Posterior vena cava (tissue), 2 donors: ENCODE measurements around the gene LHX3. TPM values are rescaled to one million over a fixed set of nuclear protein-coding genes. Genes with fewer than 3 reads are reported as not detected.

ENCODE experiments used
- DNase-seq: peaks from one replicate; pipeline ENCODE4 v3.0.0-alpha.2; 2020; ENCODE audit warnings: low spot score
- intact Hi-C, 2 donors: fragments of 100-400 bp; cut with DNase I; formaldehyde crosslinking; loops; one replicate each; pipeline versions ENCODE4 v1.14.1 to v1.14.2; 2022 to 2023
- total RNA-seq, 2 donors: library from RNA; stranded (reverse); fragmentation: NEBNext Ultra II Directional; extraction: Animal tissue kit (Norgen Biotek cat#: 25700); gene quantifications; one replicate each; pipeline ENCODE4 v1.2.1, GENCODE V29; 2021
- donor health status: DM: yes; HTN: yes; CAD: no.
- donor health status: DM: yes; HTN: yes; CAD: no.

Gene LHX3
- total RNA-seq, 2 donors from 2014 or later: not detected

- intact Hi-C loops: no loop called here
- no peak for DNase-seq
Measured at GRCh38 chr9:136197930-136198604, 6.9 kb downstream of the LHX3 start.

DNA sequence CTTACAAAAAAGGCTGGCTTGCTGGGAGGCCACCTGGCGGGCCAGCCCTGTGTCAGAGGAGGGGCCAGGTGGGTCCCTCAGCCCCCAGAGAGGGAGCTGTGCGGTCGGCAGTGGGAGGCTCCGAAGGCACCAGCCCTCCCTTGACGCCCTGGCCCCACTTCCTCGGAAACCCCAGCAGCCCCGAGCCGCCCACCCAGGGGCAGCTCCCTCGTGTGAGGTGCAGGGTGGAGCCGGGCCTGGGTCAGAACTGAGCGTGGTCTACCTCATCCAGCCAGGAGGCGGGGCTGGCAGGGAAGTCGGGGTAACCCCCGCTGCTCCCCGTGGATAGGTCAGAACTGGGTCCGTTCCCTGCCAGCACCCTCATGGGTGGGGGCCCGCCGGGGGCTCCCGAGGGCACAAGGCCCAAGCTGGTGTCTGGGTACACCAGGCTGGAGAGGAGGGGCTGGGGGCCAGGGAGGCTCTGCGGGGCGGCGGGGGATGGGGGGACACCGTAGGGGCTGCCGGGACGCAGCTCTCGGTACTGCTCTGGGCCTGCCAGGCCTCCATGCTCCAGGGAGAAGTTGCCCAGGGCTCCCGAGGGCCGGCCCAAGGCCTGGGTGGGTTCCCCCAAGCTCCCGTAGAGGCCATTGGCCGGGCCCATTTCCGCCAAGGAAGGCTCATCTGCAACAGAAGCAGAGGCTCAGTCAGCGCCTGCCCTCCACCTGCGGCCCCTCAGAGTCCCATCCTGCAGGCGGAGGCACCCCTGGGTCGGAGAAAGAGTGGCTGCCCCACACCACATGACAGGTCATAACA, 7.6 kb downstream of the LHX3 start:
- intact Hi-C loops: no loop called here

GRCh38 chr9:136196404-136197083, 8.4 kb downstream of the LHX3 start:
- intact Hi-C loops: no loop called here
- DNase-seq: no peak

More for the DNA sequence above, 7.6 kb downstream of the LHX3 start:
- no peak for DNase-seq

- DNase-seq: no peak
- intact Hi-C loops: no loop called here
Measured at GRCh38 chr9:136194540-136194939, 10.4 kb downstream of the LHX3 start.

DNA sequence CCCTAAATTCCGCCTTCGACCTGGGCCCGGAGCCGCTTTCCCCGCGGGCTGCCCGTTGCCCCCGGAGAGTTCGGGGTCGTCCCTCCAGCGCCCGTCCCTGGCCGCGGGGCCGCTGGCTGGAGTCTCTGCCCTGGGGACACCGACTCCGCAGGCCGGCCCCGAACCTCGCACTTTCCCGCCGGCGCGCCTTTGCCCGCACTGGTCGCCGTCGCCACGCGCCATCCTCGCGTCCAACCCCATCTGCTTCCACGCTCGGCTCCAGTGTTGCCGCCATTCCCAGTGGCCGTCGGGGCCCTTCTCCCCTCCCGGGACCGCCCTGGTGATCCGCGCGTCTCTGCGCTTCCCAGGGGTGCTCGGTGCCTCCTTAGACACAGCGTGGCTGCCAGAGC, 11.0 kb downstream of the LHX3 start:
- intact Hi-C loops: no loop called here
- DNase-seq: no peak

DNA sequence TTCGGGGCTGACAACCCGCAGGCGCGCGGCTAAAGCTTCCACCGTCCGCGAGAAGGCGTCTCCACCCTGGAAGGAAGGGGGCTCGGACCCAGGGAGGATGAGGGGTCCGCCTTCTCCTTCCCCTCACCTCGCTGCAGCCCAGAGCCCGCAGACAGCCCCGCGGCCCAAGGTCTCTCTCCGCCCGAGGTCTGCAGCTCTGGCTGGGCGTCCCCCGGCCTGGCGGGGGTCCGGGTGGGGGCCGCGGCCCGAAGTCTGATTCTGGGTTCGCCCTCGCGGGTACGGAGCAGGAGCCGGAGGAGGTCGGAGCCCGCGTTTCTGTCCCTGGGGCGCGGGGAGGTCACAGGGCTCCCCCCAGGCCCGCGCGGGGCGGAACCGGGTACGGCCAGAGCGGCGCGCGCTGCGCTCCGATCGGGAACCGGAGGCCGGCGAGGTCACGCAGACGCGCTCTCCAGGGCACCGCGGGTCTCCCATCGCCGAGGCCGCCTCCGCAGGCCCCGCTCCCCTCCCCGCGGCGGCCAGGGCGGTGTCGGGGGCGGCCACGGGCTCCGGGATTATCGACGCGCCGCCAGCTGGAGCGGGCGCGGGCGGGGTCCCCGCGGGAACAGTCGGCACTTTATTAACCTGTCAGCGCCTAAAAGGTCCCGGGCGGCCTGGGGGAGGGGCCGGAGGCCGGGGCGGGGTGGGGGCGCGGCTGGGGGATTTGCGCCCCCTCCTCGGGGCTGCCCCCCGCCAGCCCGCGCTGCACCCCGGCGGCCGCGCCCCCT, 11.6 kb downstream of the LHX3 start:
- intact Hi-C loops: no loop called here
- no peak for DNase-seq

DNA sequence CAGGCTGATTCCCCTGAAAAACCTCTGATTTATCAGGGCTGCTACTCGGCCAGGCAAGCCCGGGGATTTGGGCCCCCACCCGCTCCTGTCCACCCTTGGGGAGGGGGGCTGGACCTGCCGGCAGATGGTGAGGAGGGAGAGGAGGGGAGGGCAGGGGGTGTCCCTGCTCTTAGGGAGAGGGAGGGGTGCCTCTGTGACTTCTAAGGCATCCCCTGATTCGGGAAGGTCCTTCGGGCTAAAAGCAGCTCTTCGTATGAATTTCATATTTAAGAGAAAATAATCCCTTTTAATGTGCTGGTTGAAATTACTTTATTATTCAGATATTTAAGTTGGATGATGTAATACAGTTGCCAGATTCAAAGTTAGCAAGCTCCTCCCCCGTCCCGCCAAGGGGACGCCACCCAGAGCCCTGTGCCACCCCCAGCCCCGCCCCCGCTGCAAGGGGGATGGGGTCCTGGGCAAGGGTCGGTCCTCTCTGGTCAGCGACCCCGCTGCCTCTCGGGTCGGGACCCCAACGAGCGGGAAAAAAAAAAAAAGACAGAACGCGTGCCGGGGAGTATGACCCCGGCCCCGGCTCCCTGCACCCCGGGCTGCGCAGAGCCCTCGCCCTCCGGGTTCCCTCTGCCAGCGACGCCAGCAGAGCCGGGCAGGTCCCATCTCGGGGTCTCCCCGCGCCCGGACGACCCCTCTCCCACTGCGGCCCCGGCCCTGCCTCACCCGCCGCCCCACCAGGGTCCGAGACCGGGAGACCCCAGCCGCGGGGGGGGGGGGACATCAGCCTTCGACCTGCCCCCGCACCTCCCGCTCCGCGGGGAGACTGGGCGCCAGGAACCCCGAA, 12.4 kb downstream of the LHX3 start:
- no peak for DNase-seq
- intact Hi-C loops: no loop called here

DNA sequence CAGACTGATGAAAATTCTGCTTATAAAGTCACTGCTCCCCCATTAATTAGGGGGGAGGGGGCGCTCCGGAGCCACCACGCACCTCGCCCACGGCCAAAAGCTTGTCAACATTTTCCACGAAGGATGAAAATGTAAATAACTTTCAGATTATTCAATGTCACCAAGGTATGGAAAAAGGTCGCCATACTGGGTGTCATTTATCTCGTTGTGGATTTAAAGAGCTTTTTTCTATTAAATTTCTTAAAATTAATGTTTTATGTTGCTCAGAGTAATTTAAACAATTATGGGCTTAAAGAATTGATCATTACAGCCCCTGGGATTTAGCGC, 13.0 kb downstream of the LHX3 start:
- DNase-seq: no peak
- intact Hi-C loops: no loop called here

DNA sequence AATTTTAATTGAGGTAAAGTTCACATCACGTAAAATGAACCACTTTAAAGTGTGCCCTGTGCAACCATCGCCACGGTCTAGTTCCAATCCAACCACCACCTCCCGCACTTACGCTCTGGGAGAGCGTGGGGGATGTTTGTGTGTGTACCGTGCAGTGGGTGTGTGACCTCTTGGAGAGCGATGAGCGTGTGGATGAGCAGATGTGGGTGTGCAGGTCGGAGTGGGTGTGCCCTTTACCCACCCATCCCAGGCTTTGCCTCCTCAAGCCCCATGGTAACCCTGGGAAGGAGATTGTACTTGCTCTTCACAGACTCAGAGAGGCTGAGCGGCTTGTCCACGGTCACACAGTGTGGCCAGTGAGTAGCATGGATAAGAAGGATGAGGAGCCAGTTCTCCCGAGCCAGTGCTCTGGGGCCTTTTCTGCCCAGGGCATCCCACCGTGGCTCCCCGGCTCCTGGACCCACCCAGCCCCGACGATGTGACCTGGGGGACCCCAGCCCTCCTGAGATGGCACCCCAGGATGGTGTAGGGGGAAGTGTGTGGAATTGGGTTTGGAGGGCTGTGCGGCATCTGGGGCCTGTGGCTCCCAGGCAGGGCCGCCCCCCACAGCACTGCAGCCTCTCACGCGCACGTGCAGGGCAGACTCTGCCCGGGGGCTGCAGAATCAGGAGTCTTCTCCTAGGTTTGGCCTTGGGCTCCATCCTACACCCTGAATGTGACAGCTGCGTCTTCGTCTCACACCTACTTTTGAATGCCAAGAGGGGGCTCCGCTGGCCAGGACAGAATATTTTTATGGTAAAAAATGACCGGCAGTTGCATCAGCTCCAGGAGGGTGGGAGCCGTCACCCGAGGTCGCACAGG, 13.6 kb downstream of the LHX3 start:
- DNase-seq: no peak
- intact Hi-C loops: no loop called here

GRCh38 chr9:136190656-136191055, 14.3 kb downstream of the LHX3 start:
- no peak for DNase-seq
- intact Hi-C loops: no loop called here

DNA sequence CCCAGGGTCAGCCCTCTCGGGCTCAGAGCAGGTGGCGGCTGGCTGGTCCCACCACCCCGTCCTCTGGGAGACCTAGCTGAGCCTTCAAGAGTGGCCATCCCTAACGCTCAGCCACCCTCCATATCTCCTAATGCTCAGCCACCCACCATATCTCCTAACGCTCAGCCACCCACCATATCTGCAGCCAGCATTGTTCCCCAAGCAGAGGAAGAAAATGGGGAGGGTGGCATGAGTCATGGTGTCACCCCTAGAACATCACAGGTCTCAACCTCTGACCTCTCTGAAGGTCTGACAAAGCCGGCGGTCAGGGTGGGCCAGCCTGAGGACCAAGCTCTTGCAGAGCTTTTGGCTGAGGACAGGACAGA, 14.7 kb downstream of the LHX3 start:
- DNase-seq: no peak
- intact Hi-C loops: no loop called here

- intact Hi-C loops: loop anchor here in 1 of 2 donors (10.0 kb wide), 1 partner anchor 95 kb away; no protein-coding TSS in a partner anchor
- no peak for DNase-seq
Measured at GRCh38 chr9:136189394-136190236, 15.3 kb downstream of the LHX3 start.

- DNase-seq: no peak
Measured at GRCh38 chr9:136187683-136188586, 17.0 kb downstream of the LHX3 start.

DNA sequence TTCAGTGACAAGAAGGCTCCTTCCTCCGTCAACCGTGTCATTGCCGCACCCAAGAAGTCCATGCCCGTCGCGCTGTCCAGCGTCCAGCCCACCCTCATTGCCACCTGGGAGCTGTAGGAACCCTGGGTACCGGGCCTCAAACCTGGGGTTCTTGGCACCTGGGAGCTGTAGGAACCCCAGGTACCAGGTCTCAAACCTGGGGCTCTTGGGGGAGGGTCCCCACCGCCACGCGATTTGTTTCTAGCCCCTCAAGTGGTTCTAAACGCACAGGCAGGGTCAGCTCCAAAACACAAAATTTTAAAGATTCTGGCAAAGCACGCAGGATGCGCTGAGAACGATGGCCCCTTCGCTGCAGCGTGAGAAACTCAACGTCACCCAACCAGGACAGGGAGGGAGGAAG, 17.7 kb downstream of the LHX3 start:
- no peak for DNase-seq
- intact Hi-C loops: loop anchor here in 1 of 2 donors (10.0 kb wide), 1 partner anchor 98 kb away; no protein-coding TSS in a partner anchor

More at GRCh38 chr9:136187683-136188586, 17.0 kb downstream of the LHX3 start:
- intact Hi-C loops: loop anchor here in 1 of 2 donors (10.0 kb wide), 1 partner anchor 97 kb away; no protein-coding TSS in a partner anchor

- DNase-seq: no peak
- intact Hi-C loops: loop anchor here in 1 of 2 donors (10.0 kb wide), 1 partner anchor 98 kb away; no protein-coding TSS in a partner anchor
Measured at GRCh38 chr9:136186386-136186785, 18.5 kb downstream of the LHX3 start.
